ENCODE data around the gene FBXO15. TPM values are rescaled to one million over a fixed set of nuclear protein-coding genes. Genes with fewer than 3 reads are reported as not detected.

Gene FBXO15
- total and polyA plus RNA-seq, 2 of the 8 experiments (the other 6 are each of a cell fraction or from before 2014, with no cell fraction given): 0.84 to 0.85 TPM

- no peak for DNase-seq (ENCODE audit: low read depth in 1 of 2, low spot score in 2 of 2)
- H3K4me1 ChIP-seq (replicated peaks in 1 of 4; ENCODE audit: control insufficient read depth in 3 of 4, insufficient read depth in 4 of 4, low read length in 3 of 4): peaks cover 0 to 3% (median 0%) of the 10 kb centered on the region in 4 experiments; a peak in 1 of 7 replicates
- H2BK12ac ChIP-seq (ENCODE audit: low read depth, low read length): no peak overlapping the region
- H2AK5ac ChIP-seq (ENCODE audit: low read depth, low read length): no peak overlapping the region
- no peak overlapping the region for H3K9ac ChIP-seq (replicated peaks in 1 of 4; ENCODE audit: extremely low read depth in 1 of 4, low read depth in 3 of 4, low read length in 3 of 4)
- H3K56ac ChIP-seq (replicated peaks; ENCODE audit: insufficient read length, low read depth, low read length): no peak overlapping the region
- no peak overlapping the region for H3K18ac ChIP-seq (ENCODE audit: extremely low read depth, low read length)
- WGBS, 2 experiments (ENCODE audit: extremely low coverage in 1 of 2, insufficient coverage in 1 of 2, insufficient read length in 1 of 2, insufficient replicate concordance in 2 of 2, low coverage in 1 of 2, low lambda C conversion rate in 2 of 2, missing lambda C conversion rate in 1 of 2): 71% methylated on average over 1 of the region's 1 CpG; no CpG with 5 or more reads in 1 of the 2 experiments
- H3K79me2 ChIP-seq (ENCODE audit: control insufficient read depth in 1 of 2, insufficient read depth in 2 of 2, low read length in 2 of 2): no peaks in the 10 kb centered on the region
- H3K27me3 ChIP-seq (replicated peaks in 1 of 4; ENCODE audit: control insufficient read depth in 3 of 4, extremely low read depth in 1 of 4, insufficient read depth in 3 of 4, low read length in 3 of 4): peaks cover 0 to 1% (median 0%) of the 10 kb centered on the region in 4 experiments; a peak in 1 of 7 replicates
- POLR2A ChIA-PET (ENCODE audit: partially characterized antibody): no interaction called here
- CTCF ChIA-PET (ENCODE audit: partially characterized antibody): interaction anchor here (0.6 to 1.5 kb wide), 2 partner anchors 15 to 214 kb away, joined by 3 to 8 read pairs; no protein-coding TSS in a partner anchor
- no peak overlapping the region for H3K14ac ChIP-seq (ENCODE audit: insufficient read length)
- no peaks in the 10 kb centered on the region for H3K36me3 ChIP-seq (ENCODE audit: control insufficient read depth in 2 of 4, insufficient read depth in 4 of 4, low read length in 3 of 4)
- no peak overlapping the region for H2BK120ac ChIP-seq (replicated peaks; ENCODE audit: low read depth, low read length)
- H2BK20ac ChIP-seq (ENCODE audit: low read length): no peak overlapping the region
- H3K4me2 ChIP-seq (ENCODE audit: insufficient read depth in 1 of 2, low read depth in 2 of 2, low read length in 2 of 2): no peak overlapping the region
- FAIRE-seq: no peak
- no peak overlapping the region for H4K91ac ChIP-seq (replicated peaks; ENCODE audit: insufficient read length, low read length)
- H2BK15ac ChIP-seq (ENCODE audit: low read length): no peak overlapping the region
- H2BK5ac ChIP-seq (ENCODE audit: low read depth, low read length): no peak overlapping the region
- H3K27ac ChIP-seq (ENCODE audit: low read depth, low read length): no peak overlapping the region
- H4K8ac ChIP-seq (ENCODE audit: extremely low read depth, insufficient read depth, low read length): no peak overlapping the region
- H3K23ac ChIP-seq (ENCODE audit: insufficient read length): no peak overlapping the region
- H3K23me2 ChIP-seq (ENCODE audit: low read depth, low read length): no peaks in the 10 kb centered on the region
- no peak overlapping the region for H4K5ac ChIP-seq (ENCODE audit: insufficient read length, low read depth, low read length)
- H2AFZ ChIP-seq (ENCODE audit: low read length): no peak overlapping the region
- H3K4me3 ChIP-seq (ENCODE audit: extremely low read depth in 1 of 4, insufficient read depth in 2 of 4, low read depth in 3 of 4, low read length in 4 of 4): no peak overlapping the region
- H3K79me1 ChIP-seq (ENCODE audit: low read depth, low read length): no peaks in the 10 kb centered on the region
- no peaks in the 10 kb centered on the region for H4K20me1 ChIP-seq (replicated peaks in 1 of 2; ENCODE audit: control insufficient read depth in 1 of 2, insufficient read depth in 2 of 2, low read length in 2 of 2)
- peaks cover 0 to 5% of the 10 kb centered on the region in 2 experiments; a peak in 1 of 4 replicates for H3K9me3 ChIP-seq (ENCODE audit: insufficient read depth in 2 of 2, low read depth in 1 of 2, low read length in 1 of 2)
- no peak overlapping the region for H3K4ac ChIP-seq (replicated peaks; ENCODE audit: insufficient read length, low read depth, low read length)
- no peak for TF ChIP-seq E2F6 (IDR thresholded peaks at IDR 0.05)
- TF ChIP-seq EP300 (IDR thresholded peaks at IDR 0.05; ENCODE audit: borderline replicate concordance in 1 of 2, low read depth in 2 of 2, low read length in 2 of 2): no peak
- no peak for TF ChIP-seq CBX8 (IDR thresholded peaks at IDR 0.05; ENCODE audit: borderline replicate concordance, low read depth, low read length)
- no peak for TF ChIP-seq RFX5 (IDR thresholded peaks at IDR 0.05; ENCODE audit: borderline replicate concordance, low read depth, low read length)
- no peak for TF ChIP-seq YY1 (IDR thresholded peaks at IDR 0.05; ENCODE audit: low read depth, low read length)
- no peak for TF ChIP-seq POLR2AphosphoS5 (IDR thresholded peaks at IDR 0.05; ENCODE audit: low read depth, low read length)
- no peak for TF ChIP-seq TEAD4 (IDR thresholded peaks at IDR 0.05; ENCODE audit: low read depth, low read length)
- no peak for TF ChIP-seq FOSL1 (IDR thresholded peaks at IDR 0.05; ENCODE audit: insufficient read depth, low read depth, low read length)
- TF ChIP-seq SP2 (IDR thresholded peaks at IDR 0.05; ENCODE audit: low read length): no peak
- no peak for TF ChIP-seq POLR2A (IDR thresholded peaks at IDR 0.05; ENCODE audit: control extremely low read depth in 1 of 2, low read depth in 2 of 2, low read length in 2 of 2)
- no peak for TF ChIP-seq CHD2 (IDR thresholded peaks at IDR 0.05; ENCODE audit: low read length)
- no peak for TF ChIP-seq NRF1 (IDR thresholded peaks at IDR 0.05; ENCODE audit: low read depth, low read length)
- no peak for TF ChIP-seq ATF2 (IDR thresholded peaks at IDR 0.05; ENCODE audit: low read length)
These were observed 49.8 kb downstream of the FBXO15 start for GRCh38 chr18:74097803-74098202.
